Cardiac fibroblast (primary cell): Measurements from ENCODE around the gene MOV10L1.

Source experiments
- DNase-seq, 2 donors: peaks; one replicate each; pipeline versions ENCODE4 v3.0.0 to v3.0.0-alpha.2; 2010; ENCODE audit warnings: low read depth in 2 of 2
- H3K4me3 ChIP-seq, 2 donors: replicated peaks in 1 of 2; 1 replicate in 1 of 2; 2 replicates in 1 of 2; pipeline ENCODE4 v1.5.1; 2011; ENCODE audit warnings: low read depth in 2 of 2, low read length in 2 of 2, mild to moderate bottlenecking in 2 of 2, moderate library complexity in 1 of 2
- CTCF ChIP-seq: IDR thresholded peaks from one replicate; pipeline ENCODE4 v1.5.1; 2011; ENCODE audit warnings: low read depth, mild to moderate bottlenecking, low read length, inconsistent platforms

The MOV10L1 gene

GRCh38 chr22:50046481-50047245 is 43.1 kb upstream of the MOV10L1 start:
- H3K4me3 ChIP-seq = no peak overlapping the region
- no peak for DNase-seq
- no peak for TF ChIP-seq CTCF

GRCh38 chr22:50047346-50047745 is 42.5 kb upstream of the MOV10L1 start:
- DNase-seq = no peak
- TF ChIP-seq CTCF = no peak
- no peak overlapping the region for H3K4me3 ChIP-seq

- H3K4me3 ChIP-seq = no peak overlapping the region
- TF ChIP-seq CTCF = no peak
- DNase-seq = no peak
These were observed 41.6 kb upstream of the MOV10L1 start for GRCh38 chr22:50048061-50048765.

GRCh38 chr22:50048836-50049235 is 41.0 kb upstream of the MOV10L1 start:
- no peak for DNase-seq
- H3K4me3 ChIP-seq = no peak overlapping the region
- TF ChIP-seq CTCF = no peak

- DNase-seq = no peak
- no peak overlapping the region for H3K4me3 ChIP-seq
- no peak for TF ChIP-seq CTCF
These were observed 40.3 kb upstream of the MOV10L1 start for GRCh38 chr22:50049299-50050195.

- DNase-seq = no peak
- no peak for TF ChIP-seq CTCF
These were observed 37.9 kb upstream of the MOV10L1 start for GRCh38 chr22:50051930-50052329.

More at GRCh38 chr22:50051930-50052329, 37.9 kb upstream of the MOV10L1 start:
- H3K4me3 ChIP-seq = no peak overlapping the region
